ENCODE data around the gene TOPORS.
"Not testable (repeated sequence)": the region's sequence is repeated elsewhere in the genome, so short reads cannot be mapped to it uniquely, and the experiment has no call there.

The TOPORS gene

DNA sequence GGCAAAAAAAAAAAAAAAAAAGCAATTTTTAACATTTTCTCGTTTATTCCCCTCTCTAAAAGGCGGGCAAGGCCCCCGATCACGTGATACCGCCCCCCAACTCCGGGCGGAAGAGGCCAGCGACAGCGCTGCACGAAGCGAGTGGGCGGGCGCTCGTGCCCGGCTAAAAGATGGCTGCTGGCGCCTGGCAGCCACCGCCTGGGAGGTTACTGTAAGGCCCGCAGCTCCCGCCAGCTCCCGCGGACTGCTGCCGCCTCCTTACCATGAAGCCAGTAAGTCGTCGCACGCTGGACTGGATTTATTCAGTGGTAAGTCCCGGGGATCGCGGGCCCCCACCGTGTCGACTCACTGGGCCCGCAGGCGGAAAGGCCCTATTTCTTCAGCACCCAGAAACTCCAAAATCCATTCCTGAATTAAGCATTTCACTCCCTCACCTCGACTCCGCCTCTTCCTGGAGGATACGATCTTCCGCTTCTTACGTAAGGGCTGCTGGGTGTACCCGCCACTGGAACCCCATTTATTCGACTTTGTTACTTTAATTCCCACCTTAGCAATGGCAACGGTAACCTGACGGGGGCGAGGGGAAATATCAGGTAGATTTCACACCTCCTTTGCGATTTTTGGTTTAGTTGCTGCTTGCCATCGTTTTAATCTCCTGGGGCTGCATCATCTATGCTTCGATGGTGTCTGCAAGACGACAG lies at the start of gene TOPORS, which contains the start of gene SMIM27:
Gene TOPORS, minus strand, starts transcription at position 415 of the 701 bp plus-strand sequence. Its CDS starts 150 bp downstream, at position 265.
Gene SMIM27, plus strand, starts transcription at position 156 of the 701 bp plus-strand sequence. Its CDS starts 108 bp downstream, at position 264.
- DNase-seq, result peak; percentile 85

DNA sequence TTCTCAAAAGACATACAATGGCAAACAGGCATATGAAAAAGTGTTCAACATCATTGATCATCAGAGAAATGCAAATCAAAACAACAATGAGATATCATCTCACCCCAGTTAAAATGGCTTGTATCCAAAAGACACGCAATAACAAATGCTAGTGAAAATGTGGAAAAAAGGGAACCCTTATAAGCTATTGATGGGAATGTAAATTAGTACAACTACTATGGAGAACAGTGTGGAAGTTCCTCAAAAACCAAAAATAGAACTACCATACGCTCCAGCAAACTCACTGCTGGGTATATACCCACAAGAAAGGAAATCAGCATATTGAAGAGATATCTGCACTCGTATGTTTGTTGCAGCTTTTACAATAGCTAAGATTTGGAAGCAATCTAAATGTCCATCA lies 46.6 kb upstream of the TOPORS start:
- not testable (repeated sequence) for DNase-seq

DNA sequence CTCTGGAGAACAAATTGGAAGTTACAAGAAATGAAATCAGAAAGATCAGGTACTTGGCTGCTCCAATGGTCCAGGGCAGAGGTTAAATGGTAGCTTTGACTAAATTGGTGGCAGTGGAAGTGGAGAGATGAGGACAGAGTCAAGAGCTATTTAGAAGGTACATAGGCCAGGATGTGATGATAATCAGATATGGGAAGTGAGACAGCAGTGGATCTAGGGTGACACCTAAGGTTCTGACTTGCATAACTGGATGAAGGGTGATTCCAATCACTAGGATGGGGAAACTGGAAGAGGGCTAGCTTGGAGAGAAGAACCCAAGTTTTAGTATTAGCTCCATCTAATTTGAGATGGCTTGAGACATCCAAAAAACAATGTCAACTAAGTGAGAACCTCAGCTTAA lies 44.5 kb upstream of the TOPORS start:
- no peak for DNase-seq

DNA sequence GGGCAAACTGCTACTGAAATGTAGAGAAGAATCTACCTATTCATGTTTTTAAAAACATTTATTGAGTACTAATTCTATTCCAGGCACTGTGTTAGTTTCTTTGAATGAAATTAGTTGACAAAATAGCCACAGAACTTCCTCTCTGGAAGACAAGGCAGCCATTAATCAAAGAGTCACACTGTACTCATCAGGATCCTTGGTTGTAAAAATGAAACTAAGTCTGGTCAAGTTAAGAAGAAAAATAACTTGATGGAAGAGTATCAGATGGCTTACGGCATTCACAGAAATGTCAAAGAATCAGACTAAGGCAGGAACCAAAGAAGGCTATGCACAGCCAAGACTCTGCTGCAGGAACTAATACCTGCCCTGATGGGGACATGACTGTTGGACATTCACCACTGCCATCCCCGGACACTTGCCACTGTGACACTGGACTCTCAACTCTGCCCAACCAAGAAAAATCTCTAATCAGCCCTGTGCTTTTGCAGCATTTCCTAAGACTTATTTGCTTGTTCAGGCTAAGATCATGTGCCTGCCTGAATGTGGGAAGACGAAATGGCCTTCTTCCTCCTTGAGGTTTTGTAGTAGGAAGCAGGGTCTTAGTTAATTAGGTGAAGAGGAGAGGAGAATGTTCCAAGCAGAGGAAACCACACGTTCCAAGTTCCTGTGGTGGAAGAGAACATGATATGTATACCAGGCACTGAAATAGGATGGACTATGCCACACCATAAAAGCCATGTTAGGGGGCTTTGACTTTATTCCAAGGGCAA lies 43.9 kb upstream of the TOPORS start:
- no peak for DNase-seq

DNA sequence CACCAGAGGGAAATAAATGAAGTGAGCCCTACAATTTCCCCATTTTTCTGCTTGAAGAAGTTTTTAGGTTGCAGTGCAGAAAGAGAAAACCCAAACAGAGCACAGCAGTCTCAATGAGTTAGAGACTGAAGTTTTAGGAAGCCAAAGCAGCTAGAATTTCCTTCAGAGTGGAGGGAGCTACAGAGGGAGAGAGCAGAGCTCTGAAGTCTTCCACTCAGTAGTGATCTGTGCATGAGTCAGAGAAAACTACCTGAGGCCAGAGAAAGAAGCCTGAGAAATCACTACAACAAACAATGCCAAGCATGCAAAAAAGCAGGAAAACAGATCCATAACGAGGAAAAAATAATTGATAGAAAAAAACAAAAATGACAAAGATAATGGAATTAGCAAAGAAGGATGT lies 38.5 kb upstream of the TOPORS start:
- no peak for DNase-seq

DNA sequence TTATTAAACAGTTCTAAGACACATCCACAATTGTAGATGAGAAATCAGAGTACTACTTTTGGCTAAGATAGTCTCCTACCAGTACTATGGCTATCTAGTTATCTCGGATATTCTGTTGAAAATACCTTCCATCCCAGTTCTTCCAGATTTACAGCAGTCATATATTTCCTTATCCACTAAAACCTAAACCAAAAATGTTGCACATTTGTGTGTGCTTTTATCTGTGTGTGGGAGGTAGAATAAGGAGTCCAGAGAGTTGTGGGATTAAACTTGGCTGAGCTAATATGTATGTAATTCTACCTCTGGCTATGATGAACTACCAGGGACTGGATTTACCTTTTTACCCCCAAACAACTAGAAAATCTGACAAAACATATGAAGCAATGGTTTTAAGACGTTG lies 38.1 kb upstream of the TOPORS start:
- DNase-seq, result no peak

DNA sequence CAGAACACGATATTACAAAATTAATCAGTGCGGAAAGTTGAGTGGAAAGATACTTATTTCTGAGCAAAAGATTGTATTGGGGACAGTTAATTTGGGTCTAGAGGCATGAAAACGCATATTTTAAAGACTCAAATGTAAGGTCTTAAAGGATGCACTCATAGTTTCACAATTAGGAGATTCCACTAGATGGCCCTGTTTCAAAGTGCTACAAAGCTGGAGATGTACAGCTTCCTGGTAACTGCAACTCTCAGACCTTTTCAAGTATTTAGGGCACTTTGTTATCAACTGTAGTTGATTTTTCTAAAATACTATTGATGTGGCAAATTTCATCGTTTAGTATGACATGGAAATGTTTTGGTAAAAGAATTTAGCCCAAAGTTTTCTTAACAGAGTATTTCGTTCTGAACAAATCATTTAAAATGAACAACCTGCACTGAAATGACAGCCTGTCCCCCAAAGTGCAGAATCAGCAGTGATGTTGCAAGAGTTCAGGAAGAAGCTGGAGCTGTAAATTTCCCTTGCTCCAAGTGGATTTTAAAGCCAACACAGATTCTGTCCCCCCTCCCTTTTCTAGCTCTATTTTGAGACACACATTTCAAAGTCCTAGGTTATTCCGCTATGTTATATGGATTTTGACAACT lies 36.8 kb upstream of the TOPORS start:
- peak; percentile 12 for DNase-seq

DNA sequence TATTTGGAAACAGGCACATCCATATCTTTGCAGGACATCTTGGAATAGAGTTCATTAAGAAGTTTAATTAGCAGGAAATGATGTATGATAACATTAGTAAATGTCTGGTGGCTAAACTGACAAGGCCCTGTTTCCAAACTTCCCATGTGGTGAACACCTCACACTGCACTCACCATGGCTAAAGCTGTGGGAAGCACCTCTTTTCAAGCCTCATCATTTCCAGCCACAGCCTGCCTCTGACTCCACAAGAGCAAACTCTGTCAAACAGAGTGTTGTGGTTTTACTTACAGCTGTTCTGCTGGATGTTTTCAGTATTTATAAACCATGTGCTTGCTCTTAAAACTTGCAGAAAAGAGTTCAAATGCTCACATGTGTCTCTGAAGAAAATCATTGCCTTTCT lies 35.5 kb upstream of the TOPORS start:
- DNase-seq, result no peak

DNA sequence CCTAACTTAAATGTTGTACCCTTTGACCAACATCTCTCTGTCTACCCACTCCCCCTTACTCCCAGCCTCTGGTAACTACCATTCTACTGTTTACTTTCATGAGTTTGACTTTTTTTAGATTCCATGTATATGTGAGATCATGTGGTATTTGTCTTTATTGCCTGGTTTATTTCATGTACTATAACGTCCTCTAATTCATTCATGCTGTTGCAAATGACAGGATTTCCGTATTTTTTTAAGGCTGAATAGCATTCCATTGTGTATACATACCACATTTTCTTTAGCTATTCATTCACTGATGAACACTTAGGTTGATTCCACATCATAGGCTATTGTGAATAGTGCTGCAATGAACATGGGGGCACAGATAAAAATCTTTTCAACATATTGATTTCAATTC lies 32.4 kb upstream of the TOPORS start:
- no peak for DNase-seq

DNA sequence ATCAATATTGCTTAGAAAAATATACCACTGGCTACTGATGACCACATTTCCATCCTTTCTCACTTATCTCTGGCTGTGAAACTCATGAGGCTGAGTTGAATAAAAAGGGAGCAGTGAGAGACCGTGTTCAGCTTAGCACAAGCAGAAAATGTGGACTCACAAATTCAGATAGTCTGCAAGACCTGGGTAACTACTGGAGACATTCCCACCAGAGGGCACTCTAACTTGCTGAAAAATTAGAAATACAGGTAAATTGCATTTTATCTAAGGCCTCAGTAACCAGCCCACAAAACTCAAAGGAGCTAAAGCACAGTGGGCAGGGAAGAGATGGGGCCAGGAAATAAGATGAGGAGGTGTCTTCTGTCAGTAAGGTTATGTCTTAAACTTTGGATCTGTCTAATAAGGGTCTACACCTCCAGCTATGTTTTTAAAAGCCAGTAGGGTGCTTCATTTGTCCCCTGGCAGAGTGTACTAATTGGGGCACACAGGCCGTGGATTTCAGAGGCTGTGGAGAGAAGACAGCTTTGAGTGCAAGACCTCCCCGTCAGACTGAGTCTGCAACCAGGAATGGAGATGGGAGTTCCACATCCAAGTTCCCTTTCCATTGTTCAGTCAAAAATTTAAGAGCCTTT lies 29.2 kb upstream of the TOPORS start:
- peak; percentile 77 for DNase-seq

DNA sequence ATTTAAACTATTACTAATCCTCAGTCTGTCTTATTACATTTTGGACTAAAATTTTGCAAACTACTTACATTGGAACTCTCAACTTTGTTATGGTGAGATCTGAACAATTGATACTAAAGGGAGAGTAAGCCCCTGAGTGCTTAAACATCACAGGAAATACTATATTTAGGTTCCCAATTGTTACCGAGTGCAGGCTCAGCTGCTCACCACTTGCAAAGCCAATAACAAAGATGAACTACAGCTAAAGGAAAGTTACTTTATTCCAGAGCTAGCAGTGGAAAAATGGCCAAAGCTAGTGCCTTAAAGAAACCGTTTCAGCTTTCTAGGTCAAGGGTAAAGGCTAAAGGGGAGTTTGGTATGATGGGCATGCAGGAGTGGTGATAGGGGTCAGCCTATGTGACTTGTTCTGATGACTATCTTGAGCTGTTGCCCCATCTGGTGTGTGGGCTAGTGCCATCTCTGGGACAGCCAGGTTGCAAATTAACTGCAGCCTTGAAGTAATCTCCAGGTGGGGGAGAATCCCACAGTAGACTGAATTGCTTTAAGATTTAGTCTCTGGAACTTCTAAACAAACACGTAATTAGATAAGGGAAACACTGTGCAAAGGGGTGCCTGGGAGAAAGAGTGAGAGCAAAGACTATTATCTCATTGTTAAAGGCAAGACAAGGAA lies 28.4 kb upstream of the TOPORS start:
- DNase-seq, result no peak

DNA sequence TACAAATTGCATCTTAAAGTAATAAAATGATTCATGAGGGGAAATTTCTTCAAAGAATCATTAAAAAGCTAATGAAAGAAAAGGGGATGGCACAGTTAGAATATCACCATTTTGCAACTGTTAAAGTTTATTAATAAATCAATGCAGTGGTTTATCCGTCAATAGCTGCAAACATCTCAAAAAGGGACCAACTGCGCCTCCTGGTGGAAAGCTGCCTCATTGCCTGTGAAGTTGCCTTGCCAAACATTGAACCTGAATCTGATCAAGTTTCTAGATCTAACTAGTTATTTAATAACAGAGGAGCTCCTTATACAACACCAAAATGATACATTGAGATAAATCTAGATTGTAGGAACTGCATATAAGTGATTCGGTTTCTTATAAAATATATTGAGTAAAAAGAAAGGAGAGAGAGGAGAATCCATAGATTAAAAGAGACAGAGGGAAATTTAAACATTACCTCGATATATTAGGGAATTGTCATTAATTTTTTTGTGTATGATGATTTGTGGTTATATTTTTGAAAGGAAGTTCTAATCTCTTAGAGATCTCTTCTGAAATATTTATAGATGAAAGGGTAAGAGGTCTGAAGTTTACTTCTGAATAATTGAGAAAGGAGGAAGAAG lies 27.4 kb upstream of the TOPORS start:
- DNase-seq, result peak; percentile 65

DNA sequence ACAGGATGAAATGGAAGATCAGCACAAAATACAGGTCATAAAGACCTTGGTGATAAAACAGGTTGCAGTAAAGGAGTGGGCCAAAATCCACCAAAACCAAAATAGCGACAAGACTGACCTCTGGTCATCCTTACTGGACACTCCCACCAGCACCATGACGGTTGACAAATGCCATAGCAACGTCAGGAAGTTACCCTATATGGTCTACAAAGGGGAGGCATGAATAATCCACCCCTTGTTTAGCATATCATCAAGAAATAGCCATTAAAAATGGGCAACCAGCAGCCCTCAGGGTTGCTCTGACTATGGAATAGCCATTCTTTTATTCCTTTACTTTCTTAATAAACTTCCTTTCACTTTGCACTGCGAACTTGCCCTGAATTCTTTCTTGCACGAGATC lies 26.6 kb upstream of the TOPORS start:
- DNase-seq, result no peak

DNA sequence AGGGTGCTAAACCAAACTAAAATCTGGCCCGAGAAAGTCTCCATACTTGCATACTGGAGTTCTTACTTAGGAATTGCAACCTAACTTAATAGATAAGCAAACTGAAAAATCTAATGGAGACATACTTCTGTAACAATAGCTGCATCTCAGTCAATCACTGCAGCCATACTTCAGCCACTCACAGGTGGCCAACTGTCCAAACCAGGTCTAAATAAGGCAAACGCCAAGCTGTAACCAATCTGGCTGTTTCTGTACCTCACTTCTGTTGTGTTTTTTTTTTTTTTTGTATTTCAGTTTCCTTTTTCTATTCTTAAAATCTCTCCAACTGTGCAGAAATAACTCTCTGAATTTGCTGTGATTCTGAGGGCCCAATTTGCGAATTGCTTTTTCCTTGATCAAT lies 24.9 kb upstream of the TOPORS start:
- DNase-seq, result no peak

DNA sequence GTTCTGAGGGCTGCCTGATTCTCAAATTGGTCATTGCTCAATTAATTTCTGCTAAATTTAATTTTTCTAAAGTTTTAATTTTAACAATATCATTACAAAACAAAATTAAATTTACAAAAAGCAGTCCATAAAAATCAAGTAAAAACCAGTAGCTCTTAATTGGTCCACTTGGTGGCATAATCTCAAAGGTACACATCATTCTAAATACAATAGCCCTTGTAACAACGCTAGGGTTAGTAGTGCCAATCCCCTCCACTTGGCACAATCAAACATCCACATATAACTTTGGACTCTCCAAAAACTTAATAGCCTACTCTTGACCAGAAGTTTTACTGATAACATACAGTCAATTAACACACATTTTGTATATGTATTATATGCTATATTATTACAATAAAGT lies 22.5 kb upstream of the TOPORS start:
- no peak for DNase-seq

DNA sequence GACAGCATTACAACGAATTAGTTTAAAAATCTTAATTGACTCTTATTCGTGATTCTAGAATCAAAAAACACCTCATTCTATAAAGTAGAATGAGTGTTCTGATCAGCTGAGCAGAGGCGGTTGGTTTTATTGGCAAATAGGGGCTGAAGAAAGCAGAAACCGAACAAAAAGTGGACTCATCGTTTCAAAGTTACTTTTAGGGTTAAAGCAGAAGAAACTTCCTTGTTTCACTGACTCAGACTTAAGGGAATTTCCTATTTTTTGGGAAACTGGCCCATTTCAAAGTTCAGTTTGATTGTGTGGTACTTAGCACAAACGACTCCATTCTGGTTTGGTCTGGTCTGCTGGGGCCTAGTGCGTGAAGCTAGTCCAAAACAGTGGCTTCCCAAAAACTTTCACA lies 21.4 kb upstream of the TOPORS start:
- no peak for DNase-seq

DNA sequence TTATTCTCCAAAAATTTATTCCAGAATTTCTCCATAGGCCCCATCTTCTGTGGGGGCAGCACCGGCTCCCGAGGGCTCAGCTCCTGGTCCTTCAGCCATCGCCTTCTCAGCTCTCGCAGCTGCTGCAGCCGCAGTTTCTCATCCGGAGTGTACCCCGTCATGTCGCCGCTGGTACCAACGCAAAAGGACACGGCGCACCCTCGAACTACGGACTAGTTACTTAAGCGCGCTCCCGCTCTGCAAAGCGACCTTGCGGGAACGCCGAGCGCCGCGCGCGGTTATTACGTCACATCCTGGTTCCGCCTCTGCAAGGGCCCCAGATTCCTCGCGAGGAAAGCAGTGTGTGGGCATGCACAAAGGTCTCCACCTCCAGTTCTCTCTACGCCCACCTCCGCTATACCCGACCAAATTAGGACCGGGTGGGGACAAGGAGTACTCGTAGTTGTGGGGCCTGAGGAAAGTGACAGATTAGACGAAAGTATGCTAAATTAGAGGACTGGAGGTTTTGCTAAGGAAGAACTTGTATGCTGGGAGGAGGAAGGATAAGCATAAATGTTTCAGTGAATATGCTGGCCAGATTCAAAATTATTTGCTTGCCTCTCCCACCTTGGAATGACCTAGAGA lies 20.6 kb upstream of the TOPORS start, which contains the start of gene NDUFB6:
Gene NDUFB6, minus strand, starts transcription at position 260 of the 624 bp plus-strand sequence. Its CDS starts 99 bp downstream, at position 161.
- peak; percentile 91 for DNase-seq

DNA sequence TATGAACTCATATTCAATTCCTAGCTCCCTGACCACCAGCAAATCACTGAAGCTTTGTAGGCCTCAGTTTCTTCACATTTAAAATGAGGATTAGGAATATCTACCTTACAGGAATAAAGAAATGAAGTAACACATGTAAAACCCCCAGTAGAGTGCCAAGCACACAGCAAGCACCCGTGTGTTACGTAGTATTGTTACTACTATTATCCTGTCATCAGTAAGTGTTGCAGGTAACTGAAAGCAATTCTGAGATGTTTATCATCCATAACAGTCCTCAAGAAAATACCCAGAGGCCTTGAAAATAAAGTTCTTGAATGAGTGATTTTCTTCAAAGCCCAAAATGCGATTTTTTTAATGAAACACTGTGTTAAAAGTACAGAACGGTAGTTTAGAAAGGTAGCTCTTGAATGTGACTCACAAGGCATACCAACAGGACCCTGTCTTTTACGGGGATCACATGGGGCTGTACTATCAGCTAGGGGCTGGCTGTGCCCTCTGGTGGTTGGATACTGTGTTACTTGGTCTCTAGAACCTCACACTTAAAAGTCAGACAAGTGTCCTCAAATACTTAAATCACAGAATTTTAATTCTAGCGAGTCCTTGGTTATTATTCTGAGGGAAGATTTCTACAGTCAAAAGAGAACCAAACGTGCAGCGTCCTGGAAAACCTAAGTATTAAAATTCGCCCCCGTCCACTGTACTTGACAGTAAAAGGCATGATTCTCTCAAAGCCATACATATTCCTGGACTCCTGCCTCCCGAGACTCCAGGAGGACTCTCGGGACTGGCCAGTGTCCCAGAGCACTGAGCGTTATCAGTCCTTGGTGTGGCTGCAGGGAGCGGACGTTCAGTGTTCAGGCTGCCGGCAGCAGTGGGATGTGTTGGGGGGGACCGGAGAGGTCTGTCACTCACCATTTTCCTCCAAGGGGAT lies 19.8 kb upstream of the TOPORS start:
- peak; percentile 69 for DNase-seq

DNA sequence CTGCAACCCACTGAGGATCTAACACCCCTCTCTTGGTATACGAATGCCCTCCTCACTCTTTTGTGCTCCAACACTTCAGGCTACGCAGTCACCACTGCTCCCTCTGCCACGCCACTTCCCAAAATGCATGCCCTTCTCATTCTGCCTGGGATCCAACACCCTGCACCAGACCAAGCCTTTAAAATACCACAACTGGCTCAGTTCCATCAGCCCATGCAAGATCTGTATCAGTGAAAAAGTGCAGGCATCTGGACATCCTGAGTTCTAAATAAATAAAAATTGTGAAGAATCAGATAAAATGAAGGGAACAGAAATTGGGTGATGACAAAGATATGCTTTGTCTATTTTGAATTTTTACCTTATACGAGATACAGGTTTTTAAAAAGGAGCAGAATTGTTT lies 17.9 kb upstream of the TOPORS start:
- no peak for DNase-seq

DNA sequence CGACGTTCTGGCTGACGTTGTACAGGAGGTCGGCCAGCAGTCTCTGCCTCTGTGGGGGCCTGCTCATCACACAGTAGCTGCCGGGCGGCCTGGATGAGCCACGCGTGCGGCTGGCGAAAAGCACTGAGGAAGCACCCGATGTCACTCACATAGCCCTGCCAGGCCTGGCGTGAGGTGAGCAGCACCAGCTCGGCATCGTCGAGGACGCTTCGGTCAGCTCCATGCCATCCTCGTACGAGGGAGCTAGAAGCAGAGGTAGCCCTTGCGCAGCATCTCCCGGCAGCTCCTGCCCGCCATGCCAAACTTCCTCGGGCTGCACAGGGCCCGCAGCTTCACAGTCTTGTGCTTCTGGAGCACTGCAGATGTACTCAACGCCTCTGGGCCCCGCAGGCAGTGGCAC lies 14.4 kb upstream of the TOPORS start:
- no peak for DNase-seq

DNA sequence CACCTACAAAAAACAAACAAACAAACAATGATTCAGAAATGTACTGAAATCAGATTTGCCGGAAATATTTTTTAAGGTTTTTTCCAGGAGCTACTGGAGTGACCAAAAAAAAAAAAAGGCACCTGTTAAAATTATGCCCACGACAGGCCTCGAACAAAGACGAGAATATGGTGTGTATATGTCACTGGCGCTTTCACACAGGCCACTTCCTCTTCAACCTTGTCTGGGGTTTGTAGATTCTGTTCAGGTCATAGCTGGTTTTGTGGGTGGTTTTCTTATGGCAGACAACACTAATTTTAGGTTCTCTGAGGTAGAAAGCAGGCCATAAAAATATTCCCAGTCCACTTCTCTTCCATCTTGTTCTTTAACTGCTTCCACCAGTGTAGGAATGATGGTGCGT lies 13.6 kb upstream of the TOPORS start:
- no peak for DNase-seq

Data from NCI-H1694 (cell line).